ENCODE results near the gene CLRN1.

The CLRN1 gene

GRCh38 chr3:150958683-150959082 lies 13.8 kb downstream of the CLRN1 start:
- H3K27me3 ChIP-seq = peaks cover 64% of the 10 kb centered on the region
- no peak for TF ChIP-seq CTCF (IDR thresholded peaks at IDR 0.05; ENCODE audit: low read depth, low read length)

GRCh38 chr3:150956376-150956775 lies 16.2 kb downstream of the CLRN1 start:
- Histone ChIP-seq H3K4me1 (no peaks in the 10 kb centered on the region; the same call in 1 of the 2 replicates), H3K36me3 (no peaks in the 10 kb centered on the region), H3K9me3 (no peaks in the 10 kb centered on the region), H3K27me3 (peaks cover 49% of the 10 kb centered on the region), H3K4me3 (ENCODE audit: low read depth, low read length) (no peak overlapping the region)
- TF ChIP-seq CTCF (IDR thresholded peaks at IDR 0.05; ENCODE audit: low read depth, low read length) = no peak
- DNase-seq = no peak

More at GRCh38 chr3:150958683-150959082, 13.8 kb downstream of the CLRN1 start:
- no peak overlapping the region for H3K4me3 ChIP-seq (ENCODE audit: low read depth, low read length)
- H3K9me3 ChIP-seq = no peaks in the 10 kb centered on the region
- no peaks in the 10 kb centered on the region for H3K36me3 ChIP-seq
- DNase-seq = no peak
- H3K4me1 ChIP-seq = no peaks in the 10 kb centered on the region; the same call in 1 of the 2 replicates

GRCh38 chr3:150951923-150952322 lies 20.6 kb downstream of the CLRN1 start:
- Histone ChIP-seq H3K4me3 (ENCODE audit: low read depth, low read length) (no peak overlapping the region), H3K9me3 (no peaks in the 10 kb centered on the region), H3K36me3 (no peaks in the 10 kb centered on the region), H3K27me3 (peaks cover 28% of the 10 kb centered on the region), H3K4me1 (no peaks in the 10 kb centered on the region; the same call in 1 of the 2 replicates)
- DNase-seq = no peak
- TF ChIP-seq CTCF (IDR thresholded peaks at IDR 0.05; ENCODE audit: low read depth, low read length) = no peak

GRCh38 chr3:150945226-150946032 lies 27.1 kb downstream of the CLRN1 start:
- Histone ChIP-seq H3K4me1 (no peaks in the 10 kb centered on the region), H3K36me3 (no peaks in the 10 kb centered on the region), H3K4me3 (ENCODE audit: low read depth, low read length) (no peak overlapping the region), H3K9me3 (no peaks in the 10 kb centered on the region), H3K27me3 (peaks cover 4% of the 10 kb centered on the region)
- no peak for DNase-seq
- TF ChIP-seq CTCF (IDR thresholded peaks at IDR 0.05; ENCODE audit: low read depth, low read length) = no peak

- DNase-seq = no peak
- H3K27me3 ChIP-seq = no peaks in the 10 kb centered on the region; the same call in 1 of the 2 replicates
- H3K36me3 ChIP-seq = no peaks in the 10 kb centered on the region
- no peaks in the 10 kb centered on the region for H3K4me1 ChIP-seq
- TF ChIP-seq CTCF (IDR thresholded peaks at IDR 0.05; ENCODE audit: low read depth, low read length) = no peak
- H3K4me3 ChIP-seq (ENCODE audit: low read depth, low read length) = no peak overlapping the region
- no peaks in the 10 kb centered on the region for H3K9me3 ChIP-seq
These were observed 30.3 kb downstream of the CLRN1 start for GRCh38 chr3:150942221-150942620.

- TF ChIP-seq CTCF (IDR thresholded peaks at IDR 0.05; ENCODE audit: low read depth, low read length) = no peak
- H3K36me3 ChIP-seq = no peaks in the 10 kb centered on the region
- H3K4me1 ChIP-seq = no peaks in the 10 kb centered on the region
- no peaks in the 10 kb centered on the region; the same call in 1 of the 2 replicates for H3K9me3 ChIP-seq
- no peak overlapping the region for H3K4me3 ChIP-seq (ENCODE audit: low read depth, low read length)
- DNase-seq = no peak
- peaks cover 12% of the 10 kb centered on the region for H3K27me3 ChIP-seq
These were observed 35.8 kb downstream of the CLRN1 start for GRCh38 chr3:150936693-150937092.
